Amniotic epithelial cell (primary cell): ENCODE results near the gene CASP4.
"Not testable (repeated sequence)": the region's sequence is repeated elsewhere in the genome, so short reads cannot be mapped to it uniquely, and the experiment has no call there.

Experiments used
- DNase-seq: peaks from one replicate; pipeline ENCODE4 v3.0.0-alpha.2; 2010; ENCODE audit warnings: low read depth

Gene CASP4

DNA sequence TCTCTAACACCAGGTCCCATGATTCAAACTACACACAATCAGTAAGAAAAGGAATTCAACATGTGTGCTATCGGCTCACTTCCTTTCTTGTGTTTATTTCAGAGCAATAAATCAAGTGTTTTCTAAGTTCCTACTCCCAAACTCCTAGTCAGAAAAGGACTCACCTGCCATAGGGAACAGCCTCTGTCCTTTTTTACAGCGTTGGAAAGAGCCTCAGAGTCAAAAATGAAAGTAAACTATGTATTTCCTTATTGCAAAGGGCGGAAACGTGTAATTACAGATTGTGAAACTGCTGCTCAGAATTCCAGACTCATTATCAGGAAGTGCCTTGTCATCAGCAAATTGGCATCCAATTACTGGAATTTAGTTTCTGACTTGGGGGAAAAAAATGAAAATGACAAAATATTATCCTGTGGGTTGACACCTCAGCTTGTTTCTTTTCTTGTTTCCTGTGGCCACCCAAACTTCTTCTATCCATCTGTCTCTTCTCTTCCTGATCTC, at the start of gene CASP4:
CASP4 (minus strand) TSS at position 220 of the 501 bp plus-strand sequence; CDS start at position 171, 49 bp downstream.
- DNase-seq = peak; percentile 80

DNA sequence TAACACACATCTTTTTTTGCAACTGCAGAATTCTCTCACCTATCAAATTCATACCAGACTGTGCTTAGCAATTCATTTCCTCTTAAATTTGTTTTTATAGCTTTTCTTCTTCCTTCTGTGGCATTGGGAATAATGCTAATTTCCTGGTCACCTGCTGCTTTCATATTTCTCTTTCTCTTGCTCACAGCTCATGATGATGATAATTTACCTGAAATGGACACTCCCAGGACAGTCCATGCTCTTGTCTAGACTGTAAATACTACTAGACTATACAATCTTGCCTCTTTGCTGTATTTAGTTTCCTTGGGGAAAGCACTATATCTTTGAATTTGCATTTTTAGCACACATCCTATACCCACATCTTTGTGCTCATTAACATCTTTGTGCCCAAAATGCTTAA, 39.1 kb upstream of the CASP4 start:
- no peak for DNase-seq

DNA sequence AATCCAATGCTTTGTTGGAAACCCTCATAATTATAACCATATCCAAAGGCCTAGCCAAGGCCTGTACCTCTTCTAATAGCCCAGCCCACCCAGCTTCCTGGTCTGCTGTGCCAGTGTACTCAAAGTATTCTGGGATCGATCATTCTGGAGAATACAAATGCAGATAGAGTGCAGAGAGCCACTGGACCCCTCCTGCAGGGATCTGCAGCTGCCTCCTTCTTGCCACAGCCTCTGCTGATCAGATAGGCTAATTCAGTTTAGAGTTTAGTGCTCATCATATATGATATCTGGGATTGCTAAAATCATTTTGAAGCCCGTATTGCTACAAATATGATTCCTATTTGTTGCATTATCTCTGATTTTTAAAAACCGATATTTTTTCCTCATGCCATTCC, 37.1 kb upstream of the CASP4 start:
- no peak for DNase-seq

DNA sequence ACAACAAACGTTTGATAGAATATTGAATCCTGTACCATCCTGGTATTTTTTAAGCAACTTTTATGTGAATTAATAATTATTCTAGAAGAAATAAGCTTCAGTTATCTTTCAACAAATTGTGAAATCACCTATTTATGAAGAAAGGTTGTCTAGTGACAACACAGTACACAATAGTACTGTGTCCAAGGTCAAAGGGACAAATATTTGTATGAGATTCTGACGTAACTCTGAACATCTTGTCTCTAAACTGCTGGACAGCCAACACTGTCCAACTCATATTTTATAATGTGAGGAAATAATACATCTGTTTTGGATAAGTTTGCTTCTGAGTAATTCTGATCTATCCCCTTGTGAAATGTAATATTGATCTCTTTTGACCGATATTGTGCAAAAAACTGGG, 35.6 kb upstream of the CASP4 start:
- DNase-seq = no peak

DNA sequence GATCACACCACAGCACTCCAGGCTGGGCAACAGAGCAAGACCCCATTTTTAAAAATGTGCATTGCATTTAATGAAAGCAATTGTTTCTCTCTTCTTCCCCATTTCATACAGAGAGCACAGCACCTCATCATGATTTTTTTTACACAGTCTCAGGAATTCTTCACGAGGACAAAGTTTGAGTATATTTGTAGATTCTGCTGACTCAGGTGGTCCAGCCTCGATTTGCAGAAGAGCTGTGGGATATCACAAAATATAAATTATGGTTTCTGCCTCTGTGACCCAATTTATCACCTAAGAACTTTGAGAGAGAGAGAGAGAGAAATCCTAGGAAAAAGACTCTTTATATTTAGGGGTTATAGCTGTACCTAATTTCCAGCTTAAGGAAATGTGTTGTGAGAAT, 34.8 kb upstream of the CASP4 start:
- DNase-seq = no peak

DNA sequence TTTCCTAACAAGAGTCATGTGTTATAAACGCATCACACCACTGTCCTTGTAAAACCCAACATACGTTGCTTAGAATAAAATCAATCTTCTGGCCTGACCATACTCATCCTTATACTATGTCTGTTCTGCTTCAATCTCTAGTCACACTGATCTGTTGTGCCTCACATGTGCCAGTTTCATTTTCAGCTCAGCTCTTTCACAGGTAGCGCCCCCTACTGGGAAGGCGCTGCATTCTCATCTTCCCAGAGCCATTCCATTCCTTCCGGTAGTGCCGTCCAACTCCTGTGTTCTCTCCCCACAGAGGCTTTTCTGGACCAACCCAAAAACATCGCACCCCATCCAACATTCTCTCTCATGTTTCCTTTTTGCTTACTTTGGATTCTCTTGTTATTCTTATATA, 32.4 kb upstream of the CASP4 start:
- DNase-seq = no peak

DNA sequence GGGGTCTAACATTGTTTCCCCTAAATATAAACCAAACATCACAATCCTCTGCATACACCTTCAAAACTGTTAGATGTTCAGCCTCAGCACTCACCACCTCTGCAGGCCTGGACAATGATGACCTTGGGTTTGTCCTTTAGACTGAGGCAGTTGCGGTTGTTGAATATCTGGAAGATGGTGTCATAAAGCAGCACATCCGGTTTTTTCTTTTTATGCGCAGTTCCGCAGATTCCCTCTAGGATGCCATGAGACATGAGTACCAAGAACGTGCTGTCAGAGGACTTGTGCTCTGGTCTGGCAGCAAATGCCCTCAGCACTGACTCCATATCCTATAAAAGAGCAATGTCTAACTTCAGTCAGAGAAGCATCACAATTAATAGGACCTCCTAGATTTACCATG, 31.8 kb upstream of the CASP4 start:
- peak; percentile 24 for DNase-seq

DNA sequence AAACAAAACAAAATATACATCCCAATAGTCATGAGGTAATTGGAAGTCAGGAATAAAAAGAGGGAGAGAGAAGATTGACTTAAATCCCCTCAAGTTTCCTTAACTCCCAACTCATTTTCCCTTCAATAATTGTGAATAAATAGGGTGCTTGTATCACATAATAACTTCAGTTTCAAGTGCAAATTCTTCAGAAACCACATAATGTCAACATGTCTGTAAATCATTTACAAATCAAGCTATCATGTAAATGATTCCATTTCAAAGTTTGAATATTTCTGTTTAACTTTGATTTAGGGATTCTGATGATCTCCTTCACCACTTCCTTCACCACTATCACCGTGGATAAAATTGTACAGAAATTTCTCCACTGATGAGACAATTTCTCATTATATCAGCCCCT, 31.3 kb upstream of the CASP4 start:
- DNase-seq = peak; percentile 30

DNA sequence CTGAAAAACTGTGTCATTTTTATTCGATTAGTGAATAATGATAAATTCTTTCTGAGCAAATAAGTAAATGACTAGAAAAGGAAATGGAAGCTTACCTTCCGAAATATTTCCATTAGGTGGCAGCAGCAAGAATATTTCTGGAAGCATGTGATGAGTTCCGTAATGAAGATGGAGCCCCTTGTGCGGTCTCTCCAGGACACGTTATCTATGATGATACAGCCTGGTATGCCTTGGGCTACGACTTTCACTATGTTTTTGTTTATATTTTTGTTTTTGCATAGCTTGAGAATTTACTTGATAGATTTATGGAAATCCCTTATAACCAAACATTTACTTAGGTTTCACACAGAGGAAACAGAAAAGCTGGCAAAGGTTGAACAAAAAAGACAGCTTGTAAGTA, 28.9 kb upstream of the CASP4 start:
- DNase-seq = peak; percentile 87

DNA sequence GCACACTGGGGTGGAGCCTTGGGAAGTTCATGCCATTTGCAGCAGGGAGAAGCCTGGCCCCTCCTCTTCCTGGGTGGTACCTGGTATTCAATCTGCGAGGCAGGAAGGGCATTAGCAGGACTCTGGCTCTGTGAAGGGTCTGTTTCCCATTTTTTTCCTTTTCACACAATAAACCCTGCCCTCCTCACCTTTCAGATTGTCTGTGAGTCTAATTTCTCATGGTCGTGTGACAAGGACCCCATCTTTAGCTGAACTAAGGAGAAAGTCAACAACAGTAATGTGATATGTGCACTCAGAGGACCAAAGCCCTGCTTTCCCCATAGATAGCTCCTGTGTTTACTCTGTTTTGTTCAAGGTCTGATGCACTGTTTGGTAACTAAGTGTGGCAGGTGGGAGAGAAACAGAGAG, 26.6 kb upstream of the CASP4 start:
- DNase-seq = no peak

DNA sequence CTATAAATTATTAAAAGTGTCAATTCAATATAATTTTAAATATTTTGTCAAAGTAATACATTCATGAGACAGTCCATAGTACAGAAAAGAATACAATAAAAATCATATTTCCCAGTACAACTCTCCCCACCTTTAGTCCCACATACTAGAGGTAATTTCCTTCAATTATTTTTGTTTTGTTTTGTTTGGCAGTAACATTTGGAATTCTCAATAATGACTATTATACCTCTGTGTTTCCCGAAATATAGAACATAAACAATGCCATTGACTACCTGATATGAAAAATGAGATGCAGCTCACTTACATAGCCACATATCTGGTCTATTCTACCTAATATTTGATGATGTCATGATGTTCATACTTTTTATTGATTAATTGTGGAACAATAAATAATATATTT, 24.4 kb upstream of the CASP4 start:
- DNase-seq = no peak

DNA sequence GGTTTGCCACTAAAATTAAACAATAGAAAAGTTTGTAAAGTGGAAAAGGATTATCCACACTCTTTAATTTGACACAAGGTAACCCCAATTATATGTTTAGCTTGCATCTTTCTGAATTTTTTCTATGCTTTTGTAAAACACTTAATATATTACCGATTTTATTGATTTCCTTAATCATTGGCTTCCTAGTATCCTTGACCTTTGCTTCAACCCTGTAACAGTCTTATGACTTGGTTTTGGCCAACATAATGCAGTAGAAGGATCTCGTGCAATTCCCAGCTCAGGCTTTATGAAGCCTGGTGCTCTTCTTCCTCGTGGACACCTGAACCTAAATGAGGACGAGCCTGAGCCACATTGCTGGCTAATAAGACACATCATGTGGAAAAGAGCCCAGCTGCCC, 23.6 kb upstream of the CASP4 start:
- DNase-seq = no peak

DNA sequence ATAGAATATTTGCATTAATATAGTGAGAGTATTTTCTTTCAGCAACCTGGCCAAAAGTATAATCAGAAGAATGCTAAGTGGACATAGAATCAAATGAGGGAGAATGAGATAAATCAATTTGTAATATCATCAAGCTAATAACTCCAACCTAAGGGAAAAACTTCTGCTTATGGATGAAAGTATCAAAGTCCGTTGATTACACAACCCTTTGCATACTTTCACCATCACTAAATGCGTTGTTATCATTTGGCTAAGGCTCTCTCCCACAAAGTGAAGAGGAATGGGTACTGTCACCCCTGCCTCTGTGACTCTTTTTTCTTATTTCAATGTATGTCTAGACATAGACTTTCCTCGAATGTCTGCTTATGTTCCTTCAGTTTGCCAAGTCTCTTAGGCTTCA, 16.4 kb upstream of the CASP4 start:
- DNase-seq = peak; percentile 49

DNA sequence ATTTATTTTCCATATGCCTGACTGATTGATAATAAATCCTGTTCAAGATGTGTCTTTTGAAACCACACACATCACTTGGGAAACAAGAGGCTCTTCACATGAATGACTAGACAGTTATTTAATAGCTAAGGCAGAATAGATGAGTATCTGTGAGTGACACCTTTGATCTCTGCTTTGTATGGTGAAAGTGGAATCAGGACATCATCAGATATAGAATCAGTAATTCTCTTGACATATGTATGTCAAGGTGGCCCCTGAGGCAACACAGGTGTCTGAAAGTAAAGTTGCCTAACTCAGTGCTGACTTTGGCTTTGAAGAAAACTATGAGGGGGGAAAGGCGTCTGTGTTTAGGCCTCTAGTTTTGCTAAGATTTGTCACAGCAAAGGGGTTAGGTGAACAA, 11.5 kb upstream of the CASP4 start:
- no peak for DNase-seq

DNA sequence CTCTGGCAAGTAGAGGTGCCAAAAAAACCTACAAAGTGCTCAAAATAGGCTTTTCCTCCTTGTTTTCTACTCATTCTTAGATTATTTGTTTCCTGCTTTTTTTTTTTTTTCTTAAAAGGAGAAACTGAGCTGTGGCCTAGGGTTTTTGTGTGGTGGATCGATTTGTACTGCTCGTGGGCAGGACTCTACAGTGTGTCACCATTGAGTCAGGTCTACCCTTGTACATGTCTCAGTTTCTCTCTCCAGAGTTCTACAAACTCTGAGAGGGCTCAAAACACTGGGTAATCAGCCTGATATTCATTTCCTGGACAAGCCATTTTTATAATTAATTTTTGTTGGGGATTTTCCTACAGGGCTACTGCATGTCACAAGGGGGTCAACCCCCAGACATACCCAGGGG, 5.2 kb upstream of the CASP4 start:
- DNase-seq = no peak

DNA sequence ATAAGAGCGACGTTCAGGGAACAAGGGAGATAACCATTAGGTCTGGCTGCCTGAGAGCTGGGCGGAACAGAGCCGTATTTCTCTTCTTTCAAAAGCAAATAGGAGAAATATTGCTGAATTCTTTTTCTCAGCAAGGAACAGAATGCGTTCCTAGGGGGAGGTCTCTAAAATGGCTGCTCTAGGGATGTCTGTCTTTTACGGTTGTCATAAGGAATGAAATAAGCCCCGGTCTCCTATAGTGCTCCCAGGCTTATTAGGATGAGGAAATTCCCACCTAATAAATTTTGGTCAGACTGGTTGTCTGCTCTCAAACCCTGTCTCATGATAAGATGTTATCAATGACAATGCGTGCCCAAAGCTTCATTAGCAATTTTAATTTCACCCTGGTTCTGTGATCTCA, 4.5 kb upstream of the CASP4 start:
- DNase-seq = not testable (repeated sequence)

DNA sequence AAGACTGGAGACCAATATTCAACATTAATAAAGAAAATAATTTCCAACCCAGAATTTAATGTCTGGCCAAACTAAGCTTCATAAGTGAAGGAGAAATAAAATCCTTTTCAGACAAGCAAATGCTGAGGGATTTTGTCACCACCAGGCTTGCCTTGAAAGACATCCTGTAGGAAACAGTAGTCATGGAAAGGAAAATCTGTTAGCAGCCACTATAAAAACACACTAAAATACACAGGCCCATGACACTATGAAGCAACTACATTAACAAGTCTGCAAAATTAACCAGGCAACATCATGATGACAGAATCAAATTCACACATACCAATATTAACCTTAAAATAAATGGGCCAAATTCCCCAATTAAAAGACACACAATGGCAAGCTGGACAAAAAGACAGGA, 2.4 kb upstream of the CASP4 start:
- DNase-seq = no peak

DNA sequence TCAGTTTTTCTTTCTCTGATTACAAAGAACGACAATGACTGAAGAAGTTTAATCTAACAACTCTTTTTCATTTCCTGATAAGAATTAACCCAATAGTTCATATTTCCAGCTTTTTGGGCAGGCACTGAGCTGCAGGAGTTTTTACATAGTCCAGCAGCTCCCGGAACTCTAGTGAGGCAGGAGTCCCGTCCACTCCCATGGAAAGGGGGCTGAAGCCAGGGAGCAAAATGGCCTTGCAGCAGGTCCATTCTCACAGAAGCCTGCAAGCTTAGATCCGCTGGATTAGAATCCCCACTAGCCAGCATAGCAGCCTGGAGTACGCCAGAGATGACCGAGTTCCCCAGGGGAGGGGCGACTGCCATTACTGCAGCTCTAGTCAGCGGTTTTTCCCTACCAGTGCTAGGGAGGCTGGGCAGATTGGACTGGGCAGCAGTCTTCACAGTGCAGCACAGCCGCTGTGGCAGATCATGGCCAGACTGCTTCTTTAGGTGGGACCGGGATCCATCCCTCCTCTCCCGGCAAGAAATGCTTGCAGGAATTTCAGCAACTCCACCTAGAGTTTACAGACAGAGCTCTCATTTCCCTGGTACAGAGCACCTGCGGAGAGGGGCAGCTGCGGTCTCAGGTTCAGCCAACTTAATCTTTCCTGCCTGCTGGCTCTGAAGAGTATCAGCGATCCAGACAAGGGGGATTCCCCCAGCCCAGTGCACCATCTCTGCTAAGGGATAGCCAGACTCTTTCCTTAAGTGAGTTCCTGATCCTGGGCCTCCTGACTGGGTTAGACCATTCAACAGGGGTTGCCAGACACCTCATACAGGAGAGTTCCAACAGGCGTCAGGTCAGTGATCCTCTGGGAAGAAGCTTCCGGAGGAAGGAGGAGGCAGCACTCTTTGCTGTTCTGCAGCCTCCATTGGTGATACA, 742 bp upstream of the CASP4 start:
- DNase-seq = peak; percentile 49

DNA sequence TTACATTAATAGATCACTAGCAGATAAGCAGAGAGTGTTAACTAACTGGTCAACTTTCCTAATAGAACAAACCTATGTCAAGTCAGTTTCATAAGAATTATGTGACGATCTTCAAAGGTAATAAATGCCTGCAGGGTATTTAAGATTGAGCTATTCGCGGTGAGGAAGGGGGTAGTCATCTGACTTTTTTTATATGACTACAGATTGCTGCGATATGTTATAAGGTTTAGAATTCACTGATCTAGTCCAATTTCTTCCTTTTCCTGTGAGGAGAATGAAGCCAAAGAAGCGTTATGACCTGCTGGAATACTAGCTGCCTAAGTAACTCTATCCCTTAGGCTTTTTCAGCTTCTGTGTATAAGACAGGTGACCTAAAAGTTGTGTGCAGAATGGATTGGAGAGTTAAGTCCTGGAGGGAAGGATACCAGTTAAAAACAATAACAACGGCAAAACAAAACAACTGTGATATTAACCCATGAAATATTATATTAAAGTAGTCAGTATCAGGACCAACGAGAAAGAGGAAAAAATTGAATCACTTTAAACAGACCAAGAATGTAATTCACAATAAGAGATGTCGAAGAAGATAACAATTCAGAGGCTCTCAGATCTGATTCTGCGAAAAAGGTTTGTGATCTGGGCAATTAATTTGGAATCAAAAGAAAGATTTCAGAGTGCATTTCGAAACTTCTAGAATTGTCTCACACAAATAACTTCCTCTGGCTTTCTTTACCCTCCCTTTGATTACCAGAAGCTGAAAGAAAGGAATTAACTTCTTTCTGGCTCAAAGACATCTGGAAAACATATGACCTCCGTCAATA, 630 bp downstream of the CASP4 start:
- no peak for DNase-seq

DNA sequence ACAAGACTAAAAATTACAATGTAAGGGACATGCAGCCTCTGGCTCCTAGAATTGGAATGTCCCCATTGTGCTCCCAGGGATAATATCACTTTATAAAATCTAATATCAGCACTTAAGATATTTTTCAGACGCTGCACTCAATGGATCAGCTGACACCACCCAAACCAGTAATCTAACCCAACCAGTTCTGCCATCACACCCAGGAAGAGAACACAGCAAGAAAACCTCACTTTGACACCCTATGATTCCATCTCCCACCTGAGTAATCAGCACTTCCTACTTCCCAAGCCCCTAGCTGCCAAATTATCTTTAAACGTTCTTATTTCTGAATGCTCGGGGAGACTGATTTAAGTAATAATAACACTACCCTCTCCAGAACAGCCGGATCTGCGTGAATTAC, 2.6 kb downstream of the CASP4 start:
- DNase-seq = no peak

DNA sequence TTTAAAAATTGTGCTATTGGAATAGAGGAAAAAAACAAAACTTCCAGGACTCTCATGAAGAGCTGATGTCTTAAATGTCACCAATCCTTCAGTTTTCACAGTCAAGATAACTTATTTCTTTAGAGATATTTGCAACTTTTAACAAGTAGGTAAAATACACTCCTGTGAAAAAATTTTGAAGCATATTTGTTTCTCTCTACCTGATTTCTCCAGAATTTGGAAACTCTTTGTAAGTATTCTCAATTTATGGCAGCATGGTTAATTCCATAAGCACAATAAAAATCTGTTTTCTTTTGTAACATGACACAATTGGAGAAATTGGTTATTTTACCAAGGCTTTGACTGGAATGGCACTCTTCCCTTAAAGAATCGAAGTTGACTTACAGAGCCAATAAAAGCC, 4.1 kb downstream of the CASP4 start:
- no peak for DNase-seq

DNA sequence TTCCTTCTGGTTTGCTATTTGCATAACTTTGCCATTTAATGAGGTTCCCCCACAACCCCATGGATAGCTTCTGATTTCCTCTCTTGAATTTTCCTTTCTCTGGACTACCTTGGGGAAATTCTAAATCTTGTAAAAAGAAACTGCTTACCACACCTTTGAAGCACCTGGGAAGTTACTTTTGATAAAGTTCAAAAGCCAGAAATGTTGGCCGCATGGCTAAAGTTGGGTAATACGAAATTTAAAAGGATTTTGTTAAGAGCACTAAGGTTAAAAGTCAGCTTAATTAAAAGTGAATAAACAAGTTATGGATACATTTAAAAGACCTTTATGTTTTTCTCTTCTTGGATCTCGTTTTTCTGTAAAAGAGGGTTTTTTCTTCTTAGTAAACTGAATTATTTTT, 5.5 kb downstream of the CASP4 start:
- DNase-seq = no peak

DNA sequence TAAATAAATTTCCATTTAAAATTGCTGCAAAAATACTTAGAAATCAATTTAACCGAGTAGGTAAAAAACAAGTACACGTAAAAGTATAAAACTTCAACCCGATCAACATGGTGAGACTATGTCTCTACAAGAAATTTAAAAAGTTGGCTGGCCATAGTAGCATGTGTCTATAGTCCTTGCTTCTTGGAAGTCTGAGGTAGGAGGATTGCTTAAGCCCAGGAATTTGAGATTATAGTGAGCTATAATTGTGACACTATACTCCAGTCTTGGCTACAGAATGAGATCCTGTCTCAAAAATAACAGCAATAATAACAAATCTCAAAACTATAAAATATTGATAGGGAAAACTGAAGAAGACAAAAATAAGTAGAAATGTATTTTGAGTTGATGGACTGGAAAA, 11.1 kb downstream of the CASP4 start:
- DNase-seq = peak; percentile 43
